8988T (cell line): ENCODE results near the gene ZNF750.

Source experiments
- DNase-seq: peaks from one replicate; pipeline ENCODE4 v3.0.0; 2011

The ZNF750 gene

DNA sequence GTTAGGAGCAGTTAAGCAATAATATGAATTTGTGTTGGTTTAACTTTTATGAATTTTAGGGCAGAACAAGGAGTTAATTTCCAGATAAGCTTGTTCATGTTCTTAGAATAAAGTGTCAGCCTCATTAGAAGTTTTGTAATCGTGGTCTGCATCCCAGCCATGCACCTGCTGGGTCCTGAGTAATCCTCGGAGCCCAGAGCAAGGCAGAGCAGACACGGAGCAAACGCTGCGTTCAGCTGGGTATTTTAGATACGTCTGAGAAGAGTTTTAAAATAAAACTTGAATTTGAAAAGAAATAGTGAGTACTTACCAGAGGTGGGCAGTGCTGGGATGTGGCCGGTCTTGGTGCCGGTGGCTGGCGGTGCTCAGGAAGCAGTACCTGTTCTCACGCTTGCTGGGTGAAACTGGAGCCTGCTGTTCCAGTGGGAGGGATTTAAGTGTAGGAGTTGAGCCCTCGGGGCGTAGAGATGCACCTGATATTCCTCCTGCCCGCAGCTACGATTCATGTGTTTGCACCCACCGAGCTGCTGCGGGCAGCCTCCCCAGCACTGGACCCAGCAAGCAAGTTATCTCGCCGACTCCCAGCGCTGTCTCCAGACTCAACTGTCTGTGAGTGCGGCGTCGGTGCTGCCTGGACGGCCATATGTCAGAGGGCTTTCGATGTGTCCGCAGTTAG, at the start of gene ZNF750:
ZNF750 (minus strand) TSS at position 406 of the 676 bp plus-strand sequence. CDS start 7,568 bp downstream, outside the sequence.
- no peak for DNase-seq

DNA sequence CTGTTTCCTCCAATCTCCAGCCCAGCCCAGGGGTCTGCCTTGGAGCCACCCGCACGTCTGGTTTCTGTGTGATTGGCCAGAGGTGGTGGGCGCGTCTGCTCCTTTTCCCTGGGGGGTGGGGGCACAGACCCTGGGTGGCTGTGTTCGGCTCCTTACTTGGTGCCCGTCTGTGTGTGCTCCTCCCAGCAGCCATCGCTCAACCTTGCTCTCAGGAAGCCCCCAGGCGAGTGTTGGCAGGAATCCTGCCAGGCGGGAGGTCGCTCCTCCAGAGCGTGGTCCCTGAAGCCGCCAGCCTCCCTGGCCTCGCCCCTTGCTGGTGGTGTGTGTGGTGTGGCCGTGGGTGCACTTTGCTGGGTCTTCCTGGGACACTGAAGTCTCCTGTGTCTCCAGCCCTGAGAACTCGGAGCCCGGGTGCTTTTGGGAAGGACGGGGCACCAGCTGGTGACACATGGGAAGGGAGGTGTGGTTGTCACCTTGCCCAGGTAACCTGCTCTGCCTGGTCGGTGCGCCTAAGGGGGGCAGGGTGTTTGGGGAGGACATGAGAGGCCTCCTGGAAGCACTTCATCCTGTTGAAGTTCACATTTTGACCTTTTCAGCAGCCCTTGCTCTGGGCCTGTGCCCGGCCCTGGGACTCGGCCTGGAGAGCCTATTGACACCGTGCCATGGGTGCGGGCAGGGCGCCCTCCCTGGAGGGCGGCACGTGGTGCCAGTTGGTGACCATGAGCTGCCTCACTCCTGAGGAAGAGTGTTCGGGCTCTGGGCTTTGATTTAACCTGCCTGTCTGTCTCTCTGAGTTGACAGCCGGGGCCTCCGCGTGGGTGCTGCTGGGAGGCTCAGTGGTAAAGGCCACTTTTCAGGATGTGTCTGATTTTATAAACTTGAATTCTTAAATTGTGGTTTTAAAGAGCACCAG, 49.0 kb upstream of the ZNF750 start:
- DNase-seq, result no peak

- DNase-seq, result no peak
These were observed 47.7 kb upstream of the ZNF750 start for GRCh38 chr17:82887255-82888164.

DNA sequence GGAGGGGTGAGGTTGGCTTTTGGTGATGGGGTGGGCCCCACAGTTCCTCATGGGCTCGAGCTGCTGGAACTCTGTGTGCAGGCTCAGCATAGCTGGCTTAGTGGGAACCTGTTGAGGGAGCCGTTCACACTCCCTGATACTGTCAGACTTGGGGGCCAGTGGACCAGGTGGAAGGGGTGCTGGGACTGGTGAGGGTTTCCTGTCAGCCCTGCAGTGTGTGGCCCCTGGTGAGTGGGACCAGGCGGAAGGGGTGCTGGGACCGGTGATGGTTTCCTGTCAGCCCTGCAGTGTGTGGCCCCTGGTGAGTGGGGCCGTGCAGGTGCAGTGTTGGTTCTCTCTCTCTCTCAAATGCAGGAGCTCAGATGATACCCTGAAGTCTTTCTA, 45.1 kb upstream of the ZNF750 start:
- DNase-seq, result no peak

GRCh38 chr17:82884341-82884969, 44.6 kb upstream of the ZNF750 start:
- DNase-seq, result no peak

GRCh38 chr17:82883419-82884031, 43.7 kb upstream of the ZNF750 start:
- no peak for DNase-seq

GRCh38 chr17:82882715-82883418, 43.0 kb upstream of the ZNF750 start:
- DNase-seq, result no peak

DNA sequence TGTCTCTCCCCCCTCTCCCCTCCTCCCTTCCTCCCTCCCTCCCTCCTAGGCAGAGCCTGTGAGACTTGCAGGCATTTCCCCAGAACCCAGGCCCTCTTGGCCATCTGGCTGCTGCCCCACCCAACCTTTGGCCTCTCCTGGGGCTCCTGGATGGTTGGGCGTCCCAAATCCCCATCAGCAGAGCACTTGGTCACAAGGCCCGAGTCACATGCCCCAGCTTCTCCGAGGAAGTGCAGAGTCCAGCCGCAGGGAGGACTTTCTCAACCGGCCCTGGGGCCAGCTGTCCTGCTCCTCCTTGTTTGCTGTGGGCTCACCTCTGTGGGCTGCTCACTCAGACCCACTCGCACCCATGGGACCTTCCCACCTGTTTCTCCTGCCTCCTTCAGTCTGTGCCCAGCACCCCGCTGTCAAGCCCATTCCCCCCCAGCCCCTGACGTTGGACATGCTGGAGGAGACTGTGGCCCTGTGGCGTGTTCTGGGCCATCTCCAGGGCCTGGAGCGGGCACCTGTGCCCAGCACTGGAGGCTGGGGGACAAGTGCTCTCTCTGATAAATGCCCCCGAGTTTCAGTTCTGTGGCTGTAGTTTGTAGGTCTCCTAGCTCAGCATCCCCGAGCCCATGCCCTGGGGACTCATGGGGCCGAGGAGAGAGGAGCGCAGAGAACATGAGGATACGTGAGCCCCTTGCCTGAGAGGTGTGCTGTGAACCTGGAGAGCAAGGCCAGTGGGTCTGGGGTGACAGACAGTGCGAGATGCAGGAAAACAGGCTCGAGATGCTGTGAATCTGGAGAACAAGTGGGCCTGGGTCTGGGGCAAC, 42.3 kb upstream of the ZNF750 start:
- DNase-seq, result no peak

- DNase-seq, result no peak
These were observed 41.6 kb upstream of the ZNF750 start for GRCh38 chr17:82881324-82881823.

- no peak for DNase-seq
These were observed 41.0 kb upstream of the ZNF750 start for GRCh38 chr17:82880620-82881323.

GRCh38 chr17:82879241-82879640, 39.4 kb upstream of the ZNF750 start:
- no peak for DNase-seq

DNA sequence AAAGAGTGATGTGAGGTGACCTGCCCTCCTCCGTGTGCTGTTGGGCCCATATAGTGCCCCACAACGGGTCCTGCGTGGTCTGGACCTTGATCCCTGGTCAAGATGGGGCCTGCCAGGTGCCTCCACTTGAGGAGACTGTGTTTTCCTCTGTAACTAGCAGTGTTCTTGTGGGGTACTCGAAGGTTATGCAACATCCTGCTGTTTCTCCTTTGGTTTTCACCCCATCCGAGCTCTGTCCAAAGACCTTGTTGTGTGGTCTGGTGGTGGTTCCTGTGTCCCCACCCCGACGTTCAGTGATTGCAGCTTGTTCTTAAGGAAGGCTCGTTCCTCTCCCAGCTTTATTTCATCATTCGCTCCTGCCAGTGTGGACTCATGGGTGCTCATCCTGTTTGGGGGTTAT, 38.7 kb upstream of the ZNF750 start:
- no peak for DNase-seq

DNA sequence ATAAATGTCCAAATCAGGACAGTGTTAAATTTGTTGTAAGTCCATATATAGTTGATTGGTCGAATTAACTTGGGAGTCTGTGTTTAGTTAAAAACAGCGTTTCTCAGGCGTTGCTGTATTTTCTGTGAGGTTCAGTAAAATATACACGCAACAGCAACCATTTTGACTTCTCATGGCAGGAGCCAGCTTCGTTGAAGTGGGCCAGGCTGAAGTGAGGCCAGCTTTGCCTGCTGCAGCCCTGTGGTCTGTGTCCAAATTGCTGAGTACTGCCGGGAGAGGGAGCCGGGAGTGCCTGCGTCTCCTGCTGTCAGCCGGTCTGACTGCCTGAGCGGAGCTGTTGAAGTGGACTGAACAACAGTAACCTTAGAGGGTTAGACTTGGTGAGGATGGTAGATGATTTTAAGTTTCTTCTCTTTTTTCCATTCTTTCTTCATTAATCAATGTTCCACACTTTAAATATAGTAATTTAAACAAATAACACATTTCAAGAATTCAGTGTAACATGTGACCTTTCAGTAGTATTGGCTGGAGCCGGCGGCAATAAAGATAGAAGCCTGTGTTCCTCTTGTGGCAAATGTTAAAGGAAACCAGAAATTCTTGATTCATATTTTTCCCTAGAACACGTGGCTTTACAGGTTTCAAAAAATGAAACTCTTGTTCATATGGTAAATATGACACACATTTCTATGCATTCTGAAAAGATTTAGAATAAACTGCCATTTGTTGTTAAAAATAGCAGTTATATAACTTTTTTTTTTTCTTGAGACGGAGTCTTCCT, 37.0 kb upstream of the ZNF750 start:
- DNase-seq, result peak; percentile 83

GRCh38 chr17:82876149-82876548, 36.3 kb upstream of the ZNF750 start:
- DNase-seq, result peak; percentile 76

GRCh38 chr17:82875407-82875856, 35.6 kb upstream of the ZNF750 start:
- no peak for DNase-seq

- DNase-seq, result no peak
These were observed 34.4 kb upstream of the ZNF750 start for GRCh38 chr17:82874011-82874835.

DNA sequence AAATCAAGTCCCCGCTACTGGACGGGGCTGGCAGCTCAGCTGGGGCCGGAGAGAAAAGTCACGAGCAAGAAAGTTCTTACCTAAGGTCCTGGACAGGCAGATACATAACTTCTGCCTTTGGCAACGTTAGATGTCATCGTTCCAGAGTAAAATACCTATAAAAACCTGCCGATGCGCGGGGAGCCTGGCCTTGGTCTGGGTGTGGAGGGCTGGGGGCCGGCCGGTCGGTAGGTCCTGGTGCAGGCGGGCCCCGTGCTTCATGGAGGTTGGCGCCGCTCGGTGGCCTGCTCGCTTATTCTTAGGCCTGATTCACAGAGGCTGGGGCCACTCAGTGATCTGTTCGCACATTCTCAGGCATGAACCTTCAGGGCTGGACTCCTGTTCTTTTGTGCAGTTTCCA, 33.7 kb upstream of the ZNF750 start:
- DNase-seq, result no peak
